GM12878 (cell line): ENCODE data around the gene GTPBP4. TPM values are rescaled to one million over a fixed set of nuclear protein-coding genes. Genes with fewer than 3 reads are reported as not detected.

Source experiments
- ATAC-seq: fragments of 200-7000 bp; cut with Tn5 transposase; 3 replicates; pipeline ENCODE4 v1.9.1; 2020; ENCODE audit warnings: mild to moderate bottlenecking, moderate library complexity
- BruUV-seq: library from RNA; stranded (reverse); fragments of 400-500 nt; replicated peaks from 2 replicates; lab custom pipeline; 2021; lab: Mats Ljungman, UMichigan
- CTCF ChIA-PET: fragments of 300-600 bp; sonication (Branson Sonifier 250); formaldehyde crosslinking; extraction: SDS; loops from one replicate; lab custom pipeline; 2021; ENCODE audit warnings: inconsistent platforms; lab: Yijun Ruan, JAX
- POLR2A ChIA-PET: fragments of 350-600 bp; formaldehyde crosslinking; extraction: SDS; loops from one replicate; lab custom pipeline; 2021; ENCODE audit warnings: inconsistent platforms; lab: Charles Lee
- RAD21 ChIA-PET: fragments of 300-600 bp; sonication (Branson Sonifier 250); formaldehyde crosslinking; loops from one replicate; lab custom pipeline; 2023; ENCODE audit warnings: antibody characterized with exemption; ENCODE audit not compliant: unreplicated experiment; lab: Charles Lee
- SMC1A ChIA-PET: fragments of 300-600 bp; sonication (Branson Sonifier 250); formaldehyde crosslinking; loops from one replicate; lab custom pipeline; 2023; ENCODE audit not compliant: unreplicated experiment, uncharacterized antibody; lab: Charles Lee
- DNase-seq: peaks from one replicate; pipeline ENCODE4 v3.0.0-alpha.2; 2011; ENCODE audit warnings: low read depth, low spot score
- FAIRE-seq: peaks from 3 replicates; lab custom pipeline; 2011; peaks lifted over from hg19 to GRCh38; lab: Jason Lieb, UNC
- H2AFZ ChIP-seq: 2 replicates; pipeline ENCODE4 v1.6.0; 2011; ENCODE audit warnings: low read depth, low read length, control low read depth; ENCODE audit not compliant: control insufficient read depth
- H3K27ac ChIP-seq: 2 replicates; pipeline ENCODE4 v1.5.1; 2011; ENCODE audit warnings: control low read depth; ENCODE audit not compliant: control insufficient read depth, insufficient read depth
- H3K27me3 ChIP-seq, 2 experiments: replicated peaks in 1 of 2; 2 replicates each; pipeline versions ENCODE4 v1.6.0 to v1.6.1; 2011; ENCODE audit warnings: low read length in 1 of 2; ENCODE audit not compliant: control insufficient read depth in 2 of 2, insufficient read depth in 2 of 2
- H3K36me3 ChIP-seq, 2 experiments: 2 replicates each; pipeline ENCODE4 v1.5.1; 2011; ENCODE audit warnings: low read length in 1 of 2; ENCODE audit not compliant: control insufficient read depth in 2 of 2, insufficient read depth in 2 of 2
- H3K4me1 ChIP-seq: 2 replicates; pipeline ENCODE4 v1.6.1; 2011; ENCODE audit warnings: mild to moderate bottlenecking, low read length, moderate library complexity, mixed read lengths; ENCODE audit not compliant: control insufficient read depth, insufficient read depth
- H3K4me2 ChIP-seq: 2 replicates; pipeline ENCODE4 v1.6.0; 2011; ENCODE audit warnings: control low read depth; ENCODE audit not compliant: control insufficient read depth, insufficient read depth
- H3K4me3 ChIP-seq: fragments of 200-600 bp; sonication (generic); 2 replicates; pipeline ENCODE4 v1.5.1; 2016
- H3K79me2 ChIP-seq: 2 replicates; pipeline ENCODE4 v1.6.0; 2011; ENCODE audit warnings: low read length; ENCODE audit not compliant: control insufficient read depth, insufficient read depth
- H3K9ac ChIP-seq: 2 replicates; pipeline ENCODE4 v1.8.0; 2011; ENCODE audit warnings: low read length, control low read depth, mixed read lengths; ENCODE audit not compliant: control insufficient read depth, insufficient read depth
- H3K9me3 ChIP-seq: replicated peaks from 3 replicates; pipeline ENCODE4 v1.5.1; 2011; ENCODE audit warnings: mild to moderate bottlenecking, low read length; ENCODE audit not compliant: control insufficient read depth, insufficient read depth
- H4K20me1 ChIP-seq: 2 replicates; pipeline ENCODE4 v1.6.0; 2011; ENCODE audit not compliant: control insufficient read depth, insufficient read depth
- FOS ChIP-seq: IDR thresholded peaks from 3 replicates; pipeline ENCODE4 v1.6.1; 2011; ENCODE audit warnings: borderline replicate concordance; ENCODE audit not compliant: insufficient read length; ENCODE audit errors: extremely low read depth
- KAT2A ChIP-seq: conservative IDR thresholded peaks from 2 replicates; pipeline ENCODE4 v1.6.1; 2011; ENCODE audit warnings: low read depth, low read length; ENCODE audit not compliant: control insufficient read depth
- MTA3 ChIP-seq: IDR thresholded peaks from 2 replicates; pipeline ENCODE4 v1.6.1; 2012; ENCODE audit warnings: low read length, inconsistent platforms, borderline replicate concordance
- MYC ChIP-seq: IDR thresholded peaks from 2 replicates; pipeline ENCODE4 v1.6.1; 2011; ENCODE audit warnings: mild to moderate bottlenecking, low read length, moderate library complexity, inconsistent platforms; ENCODE audit not compliant: insufficient read depth, insufficient replicate concordance, insufficient read length, severe bottlenecking
- SIX5 ChIP-seq: IDR thresholded peaks from 2 replicates; pipeline ENCODE4 v1.6.1; 2011; ENCODE audit warnings: mild to moderate bottlenecking, low read depth, low read length, moderate library complexity; ENCODE audit not compliant: severe bottlenecking
- WGBS: methylation state at CpG from one replicate; pipeline ENCODE4 v1.1.6; 2016; ENCODE audit warnings: low lambda C conversion rate; ENCODE audit not compliant: insufficient replicate concordance, insufficient coverage; ENCODE audit errors: missing lambda C conversion rate; 5-methylcytosine and 5-hydroxymethylcytosine counted together
- in situ Hi-C: fragments of 300-500 bp; cut with MboI; formaldehyde crosslinking; loops from 9 replicates; pipeline ENCODE4 v1.14.3; 2018; ENCODE audit warnings: mixed read lengths
- intact Hi-C: fragments of 100-400 bp; cut with micrococcal nuclease; formaldehyde crosslinking; loops from one replicate; pipeline ENCODE4 v1.14.2; 2022; ENCODE audit not compliant: unreplicated experiment
- polyA plus RNA-seq, 11 experiments: library from polyadenylated mRNA; depleted of rRNA in 4 of 11; unstranded in 6 of 11; stranded (reverse) in 5 of 11; fragments of >200 nt; fragmentation: Nextera tagmentation in 4 of 11; fragmentation: Illumina TruSeq in 1 of 11; extraction: Ambion mirVana in 4 of 11; extraction: Trizol in 1 of 11; gene quantifications; 1 replicate in 1 of 11; 2 replicates in 10 of 11; pipeline versions ENCODE4 v1.2.1 to v1.2.3, GENCODE V29; 2011 to 2016; ENCODE audit warnings: inconsistent platforms in 2 of 11, missing spikeins in 2 of 11, low read depth in 1 of 11
- total RNA-seq, 4 experiments: library from RNA; depleted of rRNA in 3 of 4; stranded (reverse); fragments of >200 nt in 3 of 4; fragmentation: Illumina TruSeq in 1 of 4; extraction: Trizol in 1 of 4; gene quantifications; 2 replicates each; pipeline versions ENCODE4 v1.2.1 to v1.2.3, GENCODE V29; 2013 to 2021

GTPBP4 gene
- total and polyA plus RNA-seq, 10 of the 15 experiments (the other 5 are each of a cell fraction or from before 2014, with no cell fraction given), result 58.5 to 118 (median 71.4) TPM

DNA sequence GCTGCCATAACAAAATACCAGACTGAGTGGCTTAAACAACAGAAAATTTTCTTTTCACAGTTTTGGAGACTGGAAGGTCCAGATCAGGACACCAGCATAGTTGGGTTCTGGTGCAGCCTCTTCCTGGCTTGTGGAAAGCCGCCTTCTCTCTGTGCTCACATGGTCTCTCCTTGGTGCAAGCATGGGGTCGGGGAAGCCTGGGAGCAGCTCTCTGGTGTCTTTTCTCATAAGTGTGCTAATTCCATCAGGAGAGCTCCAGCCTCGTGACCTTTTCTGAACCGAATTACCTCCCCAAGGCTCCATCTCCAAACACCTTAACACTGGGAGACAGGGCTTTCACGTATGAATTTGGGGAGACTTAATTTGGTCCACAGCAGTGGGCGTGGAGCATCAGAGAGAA is 4.8 kb upstream of the GTPBP4 start (continued):
- TF ChIP-seq KAT2A (no peak), MYC (no peak), SIX5 (no peak), MTA3 (no peak), FOS (no peak)

DNA sequence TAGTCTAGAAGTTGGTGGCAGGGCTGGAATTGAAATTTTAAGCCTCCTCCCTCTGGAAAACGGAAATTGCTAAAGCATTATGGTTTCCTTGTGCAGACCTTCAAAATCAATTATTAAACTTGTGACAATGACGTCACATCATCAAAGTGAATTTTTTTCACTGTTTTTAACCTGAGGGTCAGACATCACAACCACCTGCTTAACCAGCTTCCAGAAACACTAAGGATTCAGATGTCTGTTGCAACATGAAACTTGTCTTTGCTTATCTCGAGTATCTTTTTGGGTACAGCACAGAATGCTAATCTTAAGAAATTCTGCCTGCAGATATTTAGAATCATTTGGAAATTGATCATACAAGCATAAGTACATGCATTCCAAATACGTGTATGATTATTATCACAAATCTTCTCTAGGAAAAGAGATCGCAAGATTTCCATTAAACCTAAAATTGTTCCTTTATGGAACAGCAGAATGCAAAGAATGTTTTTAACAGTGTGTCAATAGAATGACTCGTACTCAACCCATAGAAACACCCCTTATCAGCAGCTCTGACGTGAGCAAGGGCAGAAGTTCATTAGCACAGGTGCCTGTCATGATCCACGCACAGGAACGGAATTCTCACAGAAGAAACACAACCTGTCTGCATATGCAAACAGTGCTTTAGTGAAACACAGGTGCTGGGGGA is 4.1 kb upstream of the GTPBP4 start:
- POLR2A ChIA-PET, result no interaction called here
- no peak overlapping the region for H3K4me2 ChIP-seq

More for the DNA sequence above, 4.1 kb upstream of the GTPBP4 start:
- in situ Hi-C loops, result no loop called here
- H3K9me3 ChIP-seq, result peaks cover 11% of the 10 kb centered on the region
- 96% methylated on average over 9 of the region's 9 CpGs for WGBS
- ATAC-seq, result no peak
- ChIA-PET SMC1A (interaction anchor here (1.0 to 4.5 kb wide), 3 partner anchors 9 to 15 kb away, joined by 3 to 25 read pairs (median 5); no protein-coding TSS in a partner anchor), RAD21 (no interaction called here)
- H3K4me1 ChIP-seq, result peaks cover 6% of the 10 kb centered on the region
- no peak overlapping the region for H3K9ac ChIP-seq
- TF ChIP-seq KAT2A, result no peak
- TF ChIP-seq, all 136 proteins: peak for 0
- no peak for FAIRE-seq
- DNase-seq, result no peak
- no peaks in the 10 kb centered on the region for H3K27me3 ChIP-seq
- H3K4me3 ChIP-seq, result no peak overlapping the region
- H3K27ac ChIP-seq, result no peak overlapping the region
- peaks cover 21% of the 10 kb centered on the region for H3K79me2 ChIP-seq
- H2AFZ ChIP-seq, result no peak overlapping the region
- BruUV-seq, result no TSS peak
- CTCF ChIA-PET, result no interaction called here
- intact Hi-C loops, result no loop called here
- H4K20me1 ChIP-seq, result no peaks in the 10 kb centered on the region
- H3K36me3 ChIP-seq, result peaks cover 0 to 3% of the 10 kb centered on the region in 2 experiments; a peak in 1 of 4 replicates
